HG02885 (cell line): ENCODE measurements around the gene MAGI1.
"Not testable (repeated sequence)": the region's sequence is repeated elsewhere in the genome, so short reads cannot be mapped to it uniquely, and the experiment has no call there.

Experiments
- ATAC-seq: cut with Tn5 transposase; IDR thresholded peaks from one replicate; pipeline ENCODE4 v1.9.1; 2021; ENCODE audit warnings: mild to moderate bottlenecking; ENCODE audit not compliant: unreplicated experiment, poor library complexity

MAGI1 gene

DNA sequence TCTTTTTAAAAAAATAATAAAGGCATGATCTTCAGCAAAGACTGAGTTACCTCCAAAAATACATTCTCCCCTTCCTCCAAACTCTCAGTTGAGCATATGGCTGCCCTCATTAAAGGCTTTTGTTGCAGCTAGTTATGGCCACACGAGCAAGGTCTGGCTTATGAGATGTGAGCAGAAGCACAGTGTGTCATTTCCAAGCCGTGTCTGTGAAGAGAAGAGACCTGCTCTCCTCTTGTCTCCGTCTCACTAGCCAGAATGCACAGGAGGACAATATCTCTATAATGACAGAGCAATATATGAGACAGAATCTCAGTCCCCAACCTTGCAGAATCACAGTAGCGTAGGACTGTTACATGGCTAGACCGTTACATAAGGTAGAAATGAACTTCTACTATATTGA, 152.3 kb downstream of the MAGI1 start:
- no peak for ATAC-seq

DNA sequence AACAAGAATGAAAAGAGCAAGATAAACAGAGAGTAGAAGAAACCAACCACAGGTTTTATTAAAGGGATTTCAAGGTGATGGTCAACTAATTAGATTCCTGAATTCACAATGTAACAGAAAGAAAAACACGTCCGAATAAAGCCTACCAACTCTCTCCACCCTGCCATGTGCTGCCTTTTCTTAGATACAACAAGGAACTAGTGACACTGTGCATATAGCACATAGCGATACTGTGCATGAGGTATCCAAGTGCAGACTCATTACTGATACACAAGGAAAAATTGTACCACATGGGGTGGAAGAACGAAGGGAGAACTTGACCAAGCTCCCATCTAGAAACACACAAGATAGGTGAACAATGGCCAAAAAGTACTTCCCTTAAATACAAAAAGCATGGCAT, 154.6 kb downstream of the MAGI1 start:
- no peak for ATAC-seq

DNA sequence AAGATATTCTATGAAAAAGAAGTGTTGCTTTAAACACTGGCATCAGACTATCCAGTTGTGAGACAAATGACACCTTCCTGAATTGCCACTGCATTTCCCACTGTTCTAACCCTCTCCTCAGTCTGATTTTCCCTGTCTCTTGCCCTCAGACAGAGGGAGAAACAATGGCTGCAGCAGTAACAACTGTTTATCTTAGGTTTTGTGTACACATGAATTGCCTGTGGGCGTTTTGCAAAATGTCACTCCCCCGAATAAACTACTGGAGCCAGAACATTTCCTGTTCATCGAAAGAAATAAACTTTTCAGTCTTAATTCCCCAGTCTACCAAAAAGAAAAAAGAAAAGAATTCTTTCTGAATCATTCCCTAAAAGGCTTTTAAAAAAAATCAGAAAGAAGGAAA, 155.1 kb downstream of the MAGI1 start:
- no peak for ATAC-seq

DNA sequence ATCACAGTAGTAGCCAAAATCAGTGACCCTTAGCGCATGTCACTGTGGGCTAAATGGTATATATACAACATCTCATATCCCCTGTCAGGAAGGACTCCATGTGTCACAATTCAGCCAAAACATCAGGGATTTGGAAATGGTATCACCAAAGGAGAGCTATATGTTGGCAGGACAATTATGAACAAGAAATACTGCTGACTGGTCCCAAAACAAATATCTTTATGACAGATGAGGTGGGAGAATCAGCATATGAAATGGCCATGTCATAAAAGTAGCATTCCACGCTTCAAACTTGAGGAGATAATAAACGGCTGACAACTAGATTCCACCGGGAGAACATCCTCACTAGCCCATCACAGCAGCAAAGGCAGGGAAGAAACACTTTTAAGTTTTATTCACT, 158.4 kb downstream of the MAGI1 start:
- no peak for ATAC-seq

DNA sequence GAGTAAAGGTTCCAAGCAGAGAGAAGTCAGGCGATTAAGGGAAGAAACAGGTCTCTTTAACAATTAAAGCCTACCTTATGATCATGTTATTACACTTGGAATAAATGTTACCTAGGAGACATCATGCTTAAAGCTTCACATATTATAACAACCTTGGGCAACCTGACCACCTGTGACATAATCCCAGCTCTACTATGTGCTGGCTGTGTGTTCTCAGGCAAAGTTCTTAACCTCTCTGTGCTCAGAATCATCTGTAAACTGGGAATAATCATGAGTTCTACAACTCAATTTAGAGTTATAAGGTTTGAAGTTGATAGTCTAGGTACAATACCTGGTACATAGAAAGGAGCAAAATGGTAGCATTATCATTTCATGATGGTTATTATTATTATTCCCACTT, 159.3 kb downstream of the MAGI1 start:
- ATAC-seq, result no peak

DNA sequence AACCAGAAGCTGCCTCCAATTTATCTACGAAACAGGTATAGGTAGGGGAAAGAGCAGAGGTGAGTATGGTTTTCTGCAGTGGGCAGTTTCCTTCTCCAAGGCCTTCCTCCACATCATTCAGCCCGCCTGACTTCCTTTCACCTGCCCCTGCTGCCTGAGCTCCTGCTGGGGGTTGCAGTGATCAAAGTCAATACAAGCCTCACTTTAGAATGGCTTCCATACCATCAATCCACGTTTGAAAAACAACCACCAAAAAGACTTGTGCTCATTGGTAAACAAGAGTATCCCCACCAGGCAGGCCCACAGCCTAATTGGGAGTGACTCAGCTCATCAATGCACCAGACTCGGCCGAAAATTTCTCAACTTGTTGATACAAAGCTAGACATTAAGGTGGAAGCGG, 159.9 kb downstream of the MAGI1 start:
- ATAC-seq, result no peak

DNA sequence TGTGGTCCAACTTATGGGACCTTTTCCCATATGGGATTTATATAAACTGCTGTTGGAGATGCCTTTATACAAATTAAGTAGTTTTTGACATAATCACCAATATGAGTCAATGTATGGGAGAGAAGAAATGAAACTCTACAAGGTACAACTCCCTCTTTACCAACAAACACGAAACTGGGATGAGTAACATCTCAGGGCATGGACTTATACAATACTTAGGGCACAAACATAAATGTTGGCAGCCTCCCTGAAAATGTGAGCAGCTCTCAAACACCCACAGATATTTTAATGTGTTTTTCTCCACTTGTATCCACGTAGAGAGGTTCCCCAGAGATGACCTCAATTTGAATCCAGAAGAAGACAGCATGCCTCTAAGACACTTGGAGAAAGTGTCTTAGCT, 161.6 kb downstream of the MAGI1 start:
- ATAC-seq, result no peak

DNA sequence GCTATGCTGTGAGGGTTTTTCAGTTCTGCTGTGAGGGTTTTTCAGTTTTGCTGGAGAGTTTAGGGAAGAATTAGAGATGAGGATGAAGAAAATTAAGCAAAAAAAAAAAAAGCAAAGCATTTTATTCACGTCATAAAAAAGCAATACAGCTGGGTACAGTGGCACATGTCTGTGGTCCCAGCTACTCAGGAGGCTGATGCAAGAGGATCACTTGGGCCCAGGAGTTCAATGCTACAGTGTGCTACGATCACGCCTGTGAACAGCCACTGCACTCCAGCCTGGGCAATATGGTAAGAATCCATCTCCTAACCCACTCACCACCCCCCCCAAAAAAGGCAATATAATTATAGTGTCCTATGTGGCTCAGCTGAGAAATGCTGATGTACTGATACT, 162.7 kb downstream of the MAGI1 start:
- ATAC-seq, result no peak

DNA sequence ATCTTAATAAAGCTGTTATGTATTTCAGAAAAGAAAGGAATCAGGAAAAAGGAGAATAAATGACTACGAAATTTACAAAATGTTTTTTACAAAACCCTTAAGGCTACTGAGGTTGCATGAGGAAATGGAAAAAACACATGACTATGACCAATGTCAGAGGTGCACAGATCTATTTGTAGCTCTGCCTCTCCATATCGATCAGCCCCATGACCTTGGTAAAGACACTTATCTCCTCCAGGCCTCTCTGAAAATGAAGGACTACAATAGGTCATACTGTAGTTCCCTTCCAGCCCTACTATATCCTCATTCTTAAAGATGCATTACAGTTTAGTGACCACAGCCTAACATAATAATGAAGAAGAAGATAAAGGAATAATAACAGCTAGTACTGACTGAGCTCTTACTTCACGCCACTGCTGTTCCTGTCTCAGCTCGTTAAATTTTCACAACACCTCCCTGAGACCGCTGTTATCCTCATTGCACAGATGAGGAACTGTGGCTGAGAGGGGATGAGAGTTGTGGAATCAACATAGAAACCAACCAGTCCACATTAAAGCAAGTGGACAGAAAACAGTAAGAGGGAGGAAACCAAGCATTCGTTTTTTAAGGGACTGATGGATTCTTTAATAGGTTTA, 163.2 kb downstream of the MAGI1 start:
- no peak for ATAC-seq

DNA sequence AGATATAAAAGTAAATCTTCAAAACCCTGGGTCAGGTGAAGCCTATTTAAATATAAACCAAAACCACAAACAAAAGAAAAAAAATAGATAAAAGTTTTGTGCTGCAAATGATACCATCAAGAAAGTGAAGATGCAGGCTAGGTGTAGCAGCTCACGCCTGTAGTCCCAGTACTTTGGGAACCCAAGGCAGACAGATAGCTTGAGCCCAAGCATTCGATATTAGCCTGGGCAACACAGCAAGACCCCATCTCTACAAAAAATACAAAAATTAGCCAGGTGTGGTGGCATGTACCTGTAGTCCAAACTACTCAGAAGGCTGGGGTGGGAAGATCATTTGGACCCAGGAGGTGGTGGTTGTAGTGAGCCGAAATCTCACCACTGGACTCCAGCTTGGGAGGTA, 164.8 kb downstream of the MAGI1 start:
- no peak for ATAC-seq

DNA sequence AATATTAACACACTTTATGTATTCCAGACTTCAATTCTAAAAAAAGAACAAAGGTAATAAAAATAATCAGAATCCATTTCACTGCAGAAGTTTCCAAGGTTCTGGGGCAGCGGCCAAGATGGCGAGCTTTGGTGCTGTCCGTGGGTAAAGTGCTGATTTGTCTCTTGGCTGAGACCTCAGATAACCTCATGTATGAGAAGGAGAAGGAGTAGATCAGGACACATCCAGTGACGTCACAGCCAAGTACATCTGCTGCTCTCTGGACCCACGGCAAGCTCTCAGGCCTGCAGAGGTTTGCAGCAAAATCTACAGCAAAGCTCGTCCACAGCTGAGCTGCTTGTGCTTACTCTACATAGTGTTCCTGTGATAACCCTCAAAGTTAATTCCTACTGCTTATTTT, 165.7 kb downstream of the MAGI1 start:
- no peak for ATAC-seq

DNA sequence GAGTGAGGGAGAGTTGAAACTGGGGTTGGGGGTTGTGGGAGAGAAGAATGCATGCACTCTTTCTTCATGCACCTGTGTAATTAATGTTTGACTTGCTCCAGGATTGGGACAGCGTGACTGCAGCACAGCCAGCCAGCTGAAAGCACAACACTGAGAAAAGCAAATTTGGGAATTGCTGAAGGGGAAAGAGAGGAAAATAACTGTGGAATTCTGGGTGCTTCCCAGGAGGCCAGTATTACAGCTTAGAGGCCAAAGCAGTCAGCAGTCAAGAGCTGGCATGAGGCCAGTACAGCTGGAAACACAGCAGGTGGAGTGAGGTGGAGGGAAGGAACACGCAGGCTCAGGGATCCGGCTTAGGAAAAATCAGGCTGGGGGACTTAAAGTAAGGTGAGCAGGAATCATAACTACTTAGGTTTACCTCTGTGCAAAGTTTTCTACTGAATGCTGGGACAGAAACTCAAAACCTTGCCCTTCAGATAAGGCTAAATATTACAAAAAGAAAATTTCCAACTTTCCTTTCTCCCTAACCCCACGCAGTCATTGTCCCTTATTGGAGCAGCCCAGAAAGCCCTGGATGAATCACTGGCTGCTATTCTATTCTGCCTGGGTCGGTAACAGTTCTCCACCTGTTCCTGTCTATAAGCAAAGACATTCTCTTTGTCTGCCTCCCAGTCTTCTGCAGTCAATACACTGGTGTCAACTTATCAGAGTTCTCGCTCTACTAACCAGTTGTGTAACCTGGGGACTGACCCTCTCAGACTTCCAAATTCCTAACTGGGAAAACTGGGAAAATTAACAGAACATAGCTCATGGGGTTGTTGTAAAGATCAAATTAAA, 167.2 kb downstream of the MAGI1 start:
- no peak for ATAC-seq

DNA sequence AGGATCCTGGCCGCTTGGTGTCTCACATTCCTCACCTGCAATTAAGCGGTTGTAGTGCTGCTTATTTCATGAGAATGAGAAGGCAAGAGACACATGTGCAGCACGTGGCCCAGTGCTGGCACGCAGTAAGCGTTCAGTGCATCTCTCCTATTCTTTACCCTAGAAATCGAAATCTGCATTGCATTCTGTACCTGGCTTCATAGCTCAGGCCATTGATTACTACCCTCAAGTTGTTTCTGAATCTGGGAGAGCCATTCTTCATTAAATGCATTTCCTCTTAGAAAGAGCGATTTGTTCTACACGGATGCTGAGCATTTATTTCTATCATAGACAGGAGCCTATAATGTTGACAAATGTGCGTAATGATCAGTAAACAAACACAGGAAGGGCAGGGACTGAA, 168.9 kb downstream of the MAGI1 start:
- ATAC-seq, result no peak

DNA sequence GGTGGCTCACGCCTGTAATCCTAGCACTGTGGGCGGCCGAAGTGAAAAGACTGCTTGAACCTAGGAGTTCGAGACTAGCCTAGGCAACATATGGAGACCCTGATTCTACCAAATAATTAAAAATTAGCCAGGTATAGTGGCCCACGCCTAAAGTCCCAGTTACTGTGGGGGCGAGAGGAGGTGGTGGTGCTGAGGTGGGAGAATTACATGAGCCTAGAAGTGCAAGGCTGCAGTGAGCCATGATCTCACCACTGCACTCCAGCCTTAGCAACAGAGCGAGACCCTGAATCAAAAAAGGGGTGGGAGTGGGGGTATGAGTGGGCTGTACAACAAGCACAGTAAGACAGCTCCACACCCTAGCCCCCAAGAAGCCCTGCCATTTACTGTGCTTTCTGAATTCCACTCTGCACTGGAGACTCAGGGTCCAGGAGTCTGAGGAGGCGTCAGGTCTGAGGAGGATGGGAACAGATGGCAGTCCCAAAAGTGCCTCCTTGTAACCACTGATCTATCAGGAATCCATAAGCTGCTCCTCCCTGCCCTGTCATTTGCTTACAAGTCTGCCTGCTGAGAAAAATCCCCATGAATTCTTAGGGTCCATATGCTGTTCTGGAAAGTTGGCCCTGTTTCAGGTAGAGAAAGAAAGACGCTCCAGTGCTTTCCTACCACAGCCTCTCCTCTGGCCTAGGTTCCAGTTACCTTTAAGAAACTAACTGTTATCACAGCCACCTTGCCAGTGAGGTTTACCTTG, 171.1 kb downstream of the MAGI1 start:
- no peak for ATAC-seq

DNA sequence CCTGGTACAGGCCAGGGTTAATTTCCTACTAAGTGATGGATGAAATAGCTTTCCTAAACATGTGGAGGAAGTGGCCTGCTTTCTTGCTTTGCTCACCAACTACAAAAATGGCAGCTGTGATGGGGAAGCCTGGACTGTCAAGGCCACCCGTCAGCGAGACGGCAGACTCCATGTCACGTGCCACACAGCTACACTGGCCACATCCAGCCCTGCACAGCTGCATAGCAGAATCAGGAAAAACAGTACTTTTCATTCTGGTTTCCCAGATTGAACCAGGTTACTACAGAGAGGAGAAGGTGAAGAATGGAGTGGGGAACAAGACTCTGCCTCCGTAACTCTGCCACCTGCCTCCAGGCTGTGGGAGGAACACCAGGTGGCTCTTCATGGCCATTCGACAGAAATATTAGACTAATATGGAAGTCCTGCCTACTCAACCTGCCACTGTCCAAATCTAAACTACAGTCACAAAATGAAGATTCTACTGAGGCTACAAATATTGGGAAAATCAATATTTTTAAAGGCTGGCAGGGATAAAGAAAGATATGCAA, 174.3 kb downstream of the MAGI1 start:
- ATAC-seq, result no peak

DNA sequence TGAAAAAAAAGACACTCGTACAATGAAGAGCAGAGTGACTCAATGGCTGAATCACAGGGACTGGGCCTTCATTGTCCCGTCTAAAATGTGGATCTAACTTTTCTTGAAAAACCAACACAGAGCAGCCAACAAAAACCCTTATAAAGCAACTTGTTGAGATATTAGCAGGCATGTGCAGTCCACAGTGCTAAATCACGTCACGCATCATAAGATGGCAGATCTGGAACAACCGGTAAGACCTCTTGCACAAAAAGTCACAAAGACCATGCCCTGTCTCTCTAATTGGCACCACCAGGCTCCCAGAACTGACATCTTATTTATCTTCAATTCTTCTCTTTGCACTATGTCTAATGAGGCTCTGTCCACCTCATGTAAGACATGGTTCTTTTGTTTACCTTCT, 177.0 kb downstream of the MAGI1 start:
- ATAC-seq, result no peak

DNA sequence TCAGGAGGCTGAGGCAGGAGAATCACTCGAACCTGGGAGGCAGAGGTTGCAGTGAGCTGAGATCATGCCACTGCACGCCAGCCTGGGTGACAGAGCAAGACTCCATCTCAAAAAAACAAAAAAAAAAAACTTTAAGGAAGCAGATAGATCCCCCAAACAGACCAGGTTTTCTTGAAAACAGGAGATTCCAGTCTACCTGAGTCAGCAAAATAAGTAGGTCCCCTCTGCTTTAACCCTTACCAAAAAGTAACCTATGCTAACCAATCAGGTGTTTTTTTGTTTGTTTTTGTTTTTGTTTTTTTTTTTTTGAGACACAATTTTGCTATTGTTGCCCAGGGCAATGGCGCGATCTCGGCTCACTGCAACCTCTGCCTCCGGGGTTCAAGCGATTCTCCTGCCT, 179.1 kb downstream of the MAGI1 start:
- ATAC-seq, result not testable (repeated sequence)

DNA sequence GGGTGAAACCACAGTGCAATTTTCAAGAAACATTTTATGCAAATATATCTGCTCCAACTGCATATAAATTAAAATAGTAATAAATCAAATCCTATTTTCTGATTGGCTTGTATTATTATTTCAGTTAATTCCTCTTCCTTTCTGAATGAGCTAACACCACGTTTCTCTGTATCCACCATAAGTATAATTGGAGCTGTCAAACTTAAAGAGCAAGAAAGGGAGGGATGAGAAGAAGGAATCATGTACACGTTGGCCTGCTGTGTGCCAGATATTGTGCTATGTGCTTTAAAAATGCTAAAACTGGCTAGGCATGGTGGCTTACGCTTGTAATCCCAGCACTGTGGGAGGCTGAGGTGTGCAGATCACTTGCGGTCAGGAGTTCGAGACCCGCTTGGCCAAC, 180.0 kb downstream of the MAGI1 start:
- ATAC-seq, result no peak

DNA sequence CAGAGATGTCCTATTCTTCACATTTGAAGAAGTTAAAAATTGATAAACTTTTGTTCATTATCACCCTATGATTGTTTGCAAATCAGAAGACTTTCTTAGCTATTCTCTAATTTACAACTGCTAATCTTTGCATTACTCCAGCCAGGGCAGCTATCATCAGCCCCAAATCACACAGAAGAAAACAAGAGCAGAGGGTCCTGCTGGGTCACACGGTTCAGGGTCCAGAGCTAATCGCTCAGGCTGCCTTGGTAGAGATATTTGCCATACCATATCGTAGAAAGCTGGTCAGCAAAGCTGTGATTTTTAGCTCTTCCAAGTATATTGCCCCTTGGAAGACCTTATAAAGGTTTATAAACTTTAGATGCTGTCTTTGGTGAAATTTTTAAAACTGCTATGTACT, 181.4 kb downstream of the MAGI1 start:
- no peak for ATAC-seq

DNA sequence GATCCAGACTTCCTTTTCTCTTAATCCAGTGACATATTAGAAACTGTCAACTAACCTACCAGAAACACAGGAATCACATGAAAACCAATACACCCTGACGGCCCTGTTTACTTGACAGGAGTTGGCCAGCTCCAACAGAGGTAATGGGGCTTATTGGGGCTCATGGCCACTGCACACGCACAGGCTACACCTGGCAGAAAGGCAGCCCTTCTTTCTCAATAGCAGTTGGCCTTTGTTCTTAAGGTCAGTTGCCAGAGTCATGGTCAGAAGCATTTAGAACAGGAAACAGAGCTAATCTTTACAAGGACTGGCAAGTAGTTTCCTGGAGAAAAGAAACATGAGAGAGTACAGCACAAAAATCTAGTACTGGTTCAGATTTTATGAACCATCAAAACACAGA, 181.8 kb downstream of the MAGI1 start:
- no peak for ATAC-seq
